ENCODE measurements around the gene BPIFB6.

DNA sequence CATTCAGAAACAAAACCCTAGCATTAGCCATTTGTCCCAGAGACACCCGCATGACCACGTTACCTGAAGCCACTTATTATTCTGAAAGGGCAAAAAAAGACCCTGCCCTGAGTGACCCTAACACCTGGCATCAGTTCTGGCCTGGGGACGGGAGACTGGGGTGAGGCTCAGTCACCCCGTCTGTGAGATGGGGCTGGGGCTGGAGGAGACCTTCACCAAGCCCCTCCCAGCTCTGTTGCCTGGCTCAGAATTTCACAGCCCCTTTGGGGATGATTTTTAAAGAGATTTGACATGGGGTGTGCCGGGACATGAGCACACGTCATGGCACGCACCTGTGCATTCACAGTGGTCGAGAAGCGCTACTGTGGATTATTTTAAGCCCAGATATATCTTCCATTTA lies 1.4 kb upstream of the BPIFB6 start:
- TF ChIP-seq, protein P1, sequence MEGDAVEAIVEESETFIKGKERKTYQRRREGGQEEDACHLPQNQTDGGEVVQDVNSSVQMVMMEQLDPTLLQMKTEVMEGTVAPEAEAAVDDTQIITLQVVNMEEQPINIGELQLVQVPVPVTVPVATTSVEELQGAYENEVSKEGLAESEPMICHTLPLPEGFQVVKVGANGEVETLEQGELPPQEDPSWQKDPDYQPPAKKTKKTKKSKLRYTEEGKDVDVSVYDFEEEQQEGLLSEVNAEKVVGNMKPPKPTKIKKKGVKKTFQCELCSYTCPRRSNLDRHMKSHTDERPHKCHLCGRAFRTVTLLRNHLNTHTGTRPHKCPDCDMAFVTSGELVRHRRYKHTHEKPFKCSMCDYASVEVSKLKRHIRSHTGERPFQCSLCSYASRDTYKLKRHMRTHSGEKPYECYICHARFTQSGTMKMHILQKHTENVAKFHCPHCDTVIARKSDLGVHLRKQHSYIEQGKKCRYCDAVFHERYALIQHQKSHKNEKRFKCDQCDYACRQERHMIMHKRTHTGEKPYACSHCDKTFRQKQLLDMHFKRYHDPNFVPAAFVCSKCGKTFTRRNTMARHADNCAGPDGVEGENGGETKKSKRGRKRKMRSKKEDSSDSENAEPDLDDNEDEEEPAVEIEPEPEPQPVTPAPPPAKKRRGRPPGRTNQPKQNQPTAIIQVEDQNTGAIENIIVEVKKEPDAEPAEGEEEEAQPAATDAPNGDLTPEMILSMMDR (conservative IDR thresholded peaks at IDR 0.05; ENCODE audit: low read length) = no peak
- TF ChIP-seq EZH2phosphoT487 (IDR thresholded peaks at IDR 0.05; ENCODE audit: borderline replicate concordance) = no peak

Measured in Loucy (cell line).